ENCODE data around the gene SYPL2. TPM values are rescaled to one million over a fixed set of nuclear protein-coding genes. Genes with fewer than 3 reads are reported as not detected.

SYPL2 gene
- total RNA-seq, 1 experiment from 2014 or later: not detected

GRCh38 chr1:109500941-109501381 is 34.6 kb downstream of the SYPL2 start:
- intact Hi-C loops (cut with micrococcal nuclease; ENCODE audit: unreplicated experiment): no loop called here
- H3K36me3 Mint-ChIP-seq (ENCODE audit: insufficient read depth, unreplicated experiment): no peaks in the 10 kb centered on the region

GRCh38 chr1:109501644-109502363 is 35.5 kb downstream of the SYPL2 start:
- Mint-ChIP-seq H3K4me1 (ENCODE audit: low read depth, unreplicated experiment) (no peaks in the 10 kb centered on the region), H3K27ac (ENCODE audit: unreplicated experiment) (no peak overlapping the region), H3K27me3 (ENCODE audit: unreplicated experiment) (no peaks in the 10 kb centered on the region), H3K36me3 (ENCODE audit: insufficient read depth, unreplicated experiment) (no peaks in the 10 kb centered on the region), H3K4me3 (ENCODE audit: low read depth, unreplicated experiment) (no peak overlapping the region), H3K9me3 (ENCODE audit: low read depth, unreplicated experiment) (no peaks in the 10 kb centered on the region)
- no peak for DNase-seq
- intact Hi-C loops (cut with micrococcal nuclease; ENCODE audit: unreplicated experiment): no loop called here
- CTCF ChIA-PET: no interaction called here
- TF ChIP-seq CTCF (IDR thresholded peaks at IDR 0.05; ENCODE audit: unreplicated experiment): no peak
- no TSS peak for BruUV-seq (replicated peaks)

More at GRCh38 chr1:109500941-109501381, 34.6 kb downstream of the SYPL2 start:
- Mint-ChIP-seq H3K4me1 (ENCODE audit: low read depth, unreplicated experiment) (peaks cover 1% of the 10 kb centered on the region), H3K9me3 (ENCODE audit: low read depth, unreplicated experiment) (no peaks in the 10 kb centered on the region), H3K27ac (ENCODE audit: unreplicated experiment) (no peak overlapping the region), H3K4me3 (ENCODE audit: low read depth, unreplicated experiment) (no peak overlapping the region), H3K27me3 (ENCODE audit: unreplicated experiment) (no peaks in the 10 kb centered on the region)
- CTCF ChIA-PET: interaction anchor here (0.8 kb wide), 1 partner anchor 184 kb away, joined by 3 read pairs; no protein-coding TSS in a partner anchor
- no peak for TF ChIP-seq CTCF (IDR thresholded peaks at IDR 0.05; ENCODE audit: unreplicated experiment)
- BruUV-seq (replicated peaks): no TSS peak
- no peak for DNase-seq

- CTCF ChIA-PET: no interaction called here
- Mint-ChIP-seq H3K9me3 (ENCODE audit: low read depth, unreplicated experiment) (no peaks in the 10 kb centered on the region), H3K4me3 (ENCODE audit: low read depth, unreplicated experiment) (no peak overlapping the region), H3K27ac (ENCODE audit: unreplicated experiment) (no peak overlapping the region), H3K36me3 (ENCODE audit: insufficient read depth, unreplicated experiment) (no peaks in the 10 kb centered on the region), H3K27me3 (ENCODE audit: unreplicated experiment) (no peaks in the 10 kb centered on the region), H3K4me1 (ENCODE audit: low read depth, unreplicated experiment) (no peaks in the 10 kb centered on the region)
- TF ChIP-seq CTCF (IDR thresholded peaks at IDR 0.05; ENCODE audit: unreplicated experiment): no peak
- BruUV-seq (replicated peaks): no TSS peak
- intact Hi-C loops (cut with micrococcal nuclease; ENCODE audit: unreplicated experiment): no loop called here
- no peak for DNase-seq
Observed at GRCh38 chr1:109502364-109502851, 36.1 kb downstream of the SYPL2 start.

GRCh38 chr1:109503935-109504334 is 37.6 kb downstream of the SYPL2 start:
- TF ChIP-seq CTCF (IDR thresholded peaks at IDR 0.05; ENCODE audit: unreplicated experiment): no peak
- Mint-ChIP-seq H3K4me3 (ENCODE audit: low read depth, unreplicated experiment) (no peak overlapping the region), H3K27ac (ENCODE audit: unreplicated experiment) (no peak overlapping the region), H3K36me3 (ENCODE audit: insufficient read depth, unreplicated experiment) (no peaks in the 10 kb centered on the region), H3K9me3 (ENCODE audit: low read depth, unreplicated experiment) (no peaks in the 10 kb centered on the region), H3K27me3 (ENCODE audit: unreplicated experiment) (peaks cover 13% of the 10 kb centered on the region), H3K4me1 (ENCODE audit: low read depth, unreplicated experiment) (no peaks in the 10 kb centered on the region)
- no peak for DNase-seq
- no TSS peak for BruUV-seq (replicated peaks)
- CTCF ChIA-PET: no interaction called here
- intact Hi-C loops (cut with micrococcal nuclease; ENCODE audit: unreplicated experiment): no loop called here
